GM06990 (cell line): ENCODE measurements around the gene NAPSA.
"Not testable (repeated sequence)": the region's sequence is repeated elsewhere in the genome, so short reads cannot be mapped to it uniquely, and the experiment has no call there.

ENCODE experiments used
- DNase-seq: peaks from one replicate; pipeline ENCODE4 v3.0.0-alpha.2; 2011; ENCODE audit not compliant: insufficient read length; ENCODE audit errors: extremely low read depth
- H3K27me3 ChIP-seq: replicated peaks from 2 replicates; pipeline ENCODE4 v1.6.0; 2011; ENCODE audit warnings: low read length; ENCODE audit not compliant: control insufficient read depth, insufficient read depth
- H3K36me3 ChIP-seq: 2 replicates; pipeline ENCODE4 v1.5.1; 2011; ENCODE audit warnings: low read length; ENCODE audit not compliant: control insufficient read depth, insufficient read depth
- H3K4me3 ChIP-seq: replicated peaks from 2 replicates; pipeline ENCODE4 v1.5.1; 2011; ENCODE audit warnings: low read depth, mild to moderate bottlenecking, control low read depth, low read length
- CTCF ChIP-seq: IDR thresholded peaks from 2 replicates; pipeline ENCODE4 v1.5.1; 2011; ENCODE audit warnings: low read length, control low read depth, mild to moderate bottlenecking, inconsistent platforms; ENCODE audit not compliant: insufficient read depth, poor library complexity, severe bottlenecking

The NAPSA gene

GRCh38 chr19:50358483-50359327 lies 6.7 kb downstream of the NAPSA start:
- H3K4me3 ChIP-seq = peak overlapping the region; percentile 65
- no peaks in the 10 kb centered on the region for H3K27me3 ChIP-seq
- H3K36me3 ChIP-seq = no peaks in the 10 kb centered on the region
- TF ChIP-seq CTCF = no peak
- DNase-seq = peak; percentile 93

DNA sequence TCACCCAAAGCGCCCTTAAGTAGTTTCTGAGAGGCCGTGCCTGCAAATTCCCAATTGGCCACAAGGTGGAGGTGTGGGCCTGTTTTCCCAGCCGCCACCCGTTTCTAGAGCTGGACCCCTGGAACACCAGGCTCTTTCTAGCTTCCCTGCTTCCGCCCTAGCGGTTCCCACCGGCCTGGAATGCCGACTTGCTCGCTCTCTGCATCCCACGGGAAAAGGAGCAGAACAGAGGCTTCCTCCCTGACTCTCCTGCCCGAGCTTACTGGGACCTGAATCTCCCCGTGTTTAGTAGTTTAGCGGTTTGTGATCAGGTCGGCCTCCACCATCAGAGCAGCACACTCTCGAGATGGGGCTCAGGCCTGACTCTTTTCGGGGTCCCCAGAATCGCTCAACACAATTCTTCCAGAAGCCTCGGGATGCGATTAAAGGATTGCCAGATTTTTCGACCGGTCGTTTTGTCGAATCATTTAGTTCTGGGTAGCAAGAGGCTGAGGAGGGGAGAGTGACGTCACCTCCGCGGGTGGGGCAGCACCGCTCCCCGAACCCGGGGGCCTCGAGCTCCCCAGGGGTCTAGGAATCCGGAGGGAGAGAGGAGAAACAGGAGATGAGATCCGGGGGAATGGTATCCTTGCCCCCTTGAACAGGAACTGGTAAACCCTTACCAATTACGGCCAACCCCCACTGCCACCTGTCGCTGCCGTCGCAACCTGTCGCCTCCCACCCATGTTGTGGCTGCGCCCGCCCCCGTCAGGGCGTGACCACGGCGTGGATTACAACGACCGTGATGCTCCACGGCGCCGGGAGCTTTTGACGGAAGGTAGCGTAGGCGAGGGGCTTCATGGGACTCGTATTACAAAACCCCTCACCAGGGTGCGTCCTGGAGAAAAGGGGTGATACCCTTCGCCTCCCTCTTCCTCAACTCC lies 8.0 kb downstream of the NAPSA start:
- TF ChIP-seq CTCF = peak; percentile 85
- Histone ChIP-seq H3K36me3 (no peaks in the 10 kb centered on the region), H3K4me3 (peak overlapping the region; percentile 65), H3K27me3 (no peaks in the 10 kb centered on the region)
- DNase-seq = peak; percentile 92

DNA sequence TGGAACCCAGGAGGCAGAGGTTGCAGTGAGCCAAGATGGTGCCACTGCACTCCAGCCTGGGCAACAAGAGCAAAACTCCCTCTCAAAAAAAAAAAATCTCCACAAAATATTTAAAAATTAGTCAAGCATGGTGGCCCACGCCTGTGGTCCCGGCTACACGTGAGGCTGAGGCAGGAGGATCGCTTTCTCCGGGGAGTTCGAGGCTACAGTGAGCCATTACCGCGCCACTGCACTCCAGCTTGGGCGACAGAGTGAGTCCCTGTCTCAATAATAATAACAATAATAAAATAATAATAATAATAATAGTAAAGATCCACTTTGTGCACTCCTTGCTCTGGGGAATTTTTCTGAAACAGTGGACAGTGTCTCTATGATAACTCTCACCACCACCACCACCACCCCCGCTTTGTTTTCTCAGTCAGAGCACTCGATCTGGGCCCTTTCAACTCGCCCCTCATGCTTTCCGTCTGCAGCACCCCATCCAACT lies 8.7 kb downstream of the NAPSA start:
- Histone ChIP-seq H3K27me3 (no peaks in the 10 kb centered on the region), H3K36me3 (no peaks in the 10 kb centered on the region), H3K4me3 (no peak overlapping the region)
- no peak for DNase-seq
- no peak for TF ChIP-seq CTCF

GRCh38 chr19:50353487-50353880 lies 12.0 kb downstream of the NAPSA start:
- not testable (repeated sequence) for H3K36me3 ChIP-seq, H3K27me3 ChIP-seq, DNase-seq, H3K4me3 ChIP-seq

DNA sequence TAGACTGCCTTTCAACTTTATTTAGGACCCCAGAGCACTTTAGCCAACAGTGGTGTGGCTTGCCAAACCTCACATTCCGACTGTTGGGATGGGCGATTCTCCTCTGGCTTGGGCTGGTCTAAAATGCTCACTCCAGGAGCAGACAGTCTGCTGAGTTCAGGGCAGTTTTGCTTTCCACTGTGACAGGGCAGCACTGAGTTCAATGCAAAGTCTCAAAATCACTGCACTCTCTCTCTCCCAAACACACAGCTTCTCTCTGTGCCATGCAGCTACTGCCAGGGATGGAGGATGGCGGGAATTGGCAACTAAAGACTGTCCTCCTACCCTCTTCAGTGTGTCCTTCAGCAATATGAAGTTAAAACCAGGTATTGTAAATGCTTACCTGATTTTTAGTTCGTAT lies 13.2 kb downstream of the NAPSA start:
- no peak for TF ChIP-seq CTCF
- DNase-seq = no peak
- Histone ChIP-seq H3K4me3 (no peak overlapping the region), H3K36me3 (no peaks in the 10 kb centered on the region), H3K27me3 (no peaks in the 10 kb centered on the region)
